Transverse colon (tissue), 4 donors: ENCODE measurements around the gene CELA2A. TPM values are rescaled to one million over a fixed set of nuclear protein-coding genes. Genes with fewer than 3 reads are reported as not detected.

ENCODE experiments used
- DNase-seq: peaks from one replicate; pipeline ENCODE4 v3.0.0-alpha.2; 2019
- H3K27ac ChIP-seq, 4 donors: fragments of 200-600 bp; sonication (generic); 2 replicates each; pipeline ENCODE4 v1.5.1; 2016 to 2018; ENCODE audit warnings: inconsistent platforms in 4 of 4
- H3K27me3 ChIP-seq: fragments of 200-600 bp; sonication (generic); 2 replicates; pipeline ENCODE4 v1.5.1; 2017; ENCODE audit warnings: inconsistent platforms
- H3K36me3 ChIP-seq, 4 donors: fragments of 200-600 bp; sonication (generic); 2 replicates each; pipeline ENCODE4 v1.5.1; 2017 to 2019; ENCODE audit warnings: inconsistent platforms in 4 of 4
- H3K4me1 ChIP-seq, 4 donors: fragments of 200-600 bp; sonication (generic); 2 replicates each; pipeline ENCODE4 v1.5.1; 2017 to 2020; ENCODE audit warnings: inconsistent platforms in 4 of 4
- H3K4me3 ChIP-seq, 4 donors: fragments of 200-600 bp; sonication (generic); 1 replicate in 1 of 4; 2 replicates in 3 of 4; pipeline versions ENCODE4 v1.5.1 to v1.6.1; 2017 to 2019; ENCODE audit warnings: inconsistent platforms in 4 of 4
- H3K9me3 ChIP-seq, 2 donors: fragments of 200-600 bp; sonication (generic); 2 replicates each; pipeline ENCODE4 v1.5.1; 2017 to 2019; ENCODE audit warnings: inconsistent platforms in 2 of 2
- CTCF ChIP-seq, 5 experiments: fragments of 200-600 bp in 3 of 5; fragments of 450-650 bp in 2 of 5; sonication (generic) in 3 of 5; IDR thresholded peaks; 1 replicate in 2 of 5; 2 replicates in 3 of 5; pipeline ENCODE4 v1.5.1; 2016 to 2017; ENCODE audit warnings: antibody characterized with exemption in 5 of 5, inconsistent platforms in 3 of 5, mild to moderate bottlenecking in 2 of 5, moderate library complexity in 1 of 5
- EP300 ChIP-seq: sonication (generic); formaldehyde crosslinking; IDR thresholded peaks from one replicate; pipeline ENCODE4 v1.6.1; 2017; ENCODE audit warnings: antibody characterized with exemption, low read depth
- POLR2A ChIP-seq: fragments of 450-650 bp; IDR thresholded peaks from one replicate; pipeline ENCODE4 v1.6.1; 2016; ENCODE audit warnings: antibody characterized with exemption, mild to moderate bottlenecking, moderate library complexity
- POLR2AphosphoS5 ChIP-seq, 3 donors: sonication (generic); formaldehyde crosslinking; IDR thresholded peaks; one replicate each; pipeline ENCODE4 v1.6.1; 2016; ENCODE audit warnings: antibody characterized with exemption in 3 of 3
- WGBS, 2 donors: methylation state at CpG; one replicate each; pipeline ENCODE4 v1.1.5; 2018; ENCODE audit warnings: low coverage in 1 of 2; 5-methylcytosine and 5-hydroxymethylcytosine counted together
- in situ Hi-C, 4 donors: fragments of 200-750 bp; cut with MboI; loops; one replicate each; pipeline versions ENCODE4 v1.15.0 to v1.15.1; 2017; ENCODE audit warnings: low sequenced_read_pairs in 3 of 4, low pct_ligation_motif_present in 1 of 4, low pct_unique_long_range_greater_than_20kb in 1 of 4
- intact Hi-C: fragments of 100-400 bp; cut with DNase I; formaldehyde crosslinking; loops from one replicate; pipeline ENCODE4 v1.15.1; 2023; ENCODE audit warnings: low total_unique reads
- total RNA-seq, 4 donors: library from RNA; depleted of rRNA; stranded (reverse); fragments of >200 nt; gene quantifications; one replicate each; pipeline ENCODE4 v1.1.0, GENCODE V29; 2016

Gene CELA2A
- total RNA-seq: not detected

- intact Hi-C loops (no loop called here), in situ Hi-C loops (no loop called here)
- Histone ChIP-seq H3K36me3 (no peaks in the 10 kb centered on the region), H3K27me3 (no peaks in the 10 kb centered on the region), H3K9me3 (no peaks in the 10 kb centered on the region), H3K27ac (no peak within 1 kb of the TSS), H3K4me3 (no peak within 1 kb of the TSS), H3K4me1 (no peaks in the 10 kb centered on the region)
- TF ChIP-seq POLR2A (no peak), CTCF (IDR thresholded peaks at IDR 0.05) (no peak), EP300 (no peak), POLR2AphosphoS5 (IDR thresholded peaks at IDR 0.05) (no peak)
- WGBS, 2 donors: 81 to 86% methylated on average over 6 to 8 of the region's 8 CpGs
- DNase-seq: no peak
Measured at GRCh38 chr1:15456313-15456954, at the start of gene CELA2A. TSS of gene CELA2A (plus strand) at chr1:15456732. CDS start at chr1:15456754, 22 bp downstream.

- Histone ChIP-seq H3K27me3 (no peaks in the 10 kb centered on the region), H3K36me3 (no peaks in the 10 kb centered on the region), H3K4me1 (peaks cover 7 to 27% (median 18%) of the 10 kb centered on the region in 4 donors), H3K4me3 (no peak overlapping the region), H3K27ac (peak overlapping the region; percentile 11 to 54 (median 41)), H3K9me3 (no peaks in the 10 kb centered on the region)
- intact Hi-C loops: no loop called here
- no peak for DNase-seq
- 71% methylated on average over 7 of the region's 7 CpGs; no CpG with 5 or more reads in 1 of the 2 donors for WGBS, 2 donors
- in situ Hi-C loops: no loop called here
- TF ChIP-seq EP300 (no peak), POLR2A (no peak), CTCF (IDR thresholded peaks at IDR 0.05) (no peak), POLR2AphosphoS5 (IDR thresholded peaks at IDR 0.05) (no peak)
Measured at GRCh38 chr1:15407580-15407979, 49.0 kb upstream of the CELA2A start.

GRCh38 chr1:15408890-15409387 lies 47.6 kb upstream of the CELA2A start:
- TF ChIP-seq CTCF (IDR thresholded peaks at IDR 0.05) (no peak), POLR2A (no peak), EP300 (no peak), POLR2AphosphoS5 (IDR thresholded peaks at IDR 0.05) (no peak)
- 37 to 80% methylated on average over 1 to 14 of the region's 14 CpGs for WGBS, 2 donors
- H3K27ac ChIP-seq: peak overlapping the region; percentile 84 to 93 (median 88)
- no peaks in the 10 kb centered on the region for H3K27me3 ChIP-seq
- DNase-seq: no peak
- in situ Hi-C loops: no loop called here
- H3K36me3 ChIP-seq: no peaks in the 10 kb centered on the region
- intact Hi-C loops: no loop called here
- no peaks in the 10 kb centered on the region for H3K9me3 ChIP-seq
- H3K4me1 ChIP-seq: peaks cover 11 to 40% (median 32%) of the 10 kb centered on the region in 4 donors
- peak overlapping the region; percentile 83 to 97 (median 92) for H3K4me3 ChIP-seq

- DNase-seq: peak; percentile 90
- Histone ChIP-seq H3K27me3 (no peaks in the 10 kb centered on the region), H3K9me3 (no peaks in the 10 kb centered on the region), H3K36me3 (no peaks in the 10 kb centered on the region), H3K27ac (peak within 1 kb of the TSS; percentile 84 to 93 (median 88)), H3K4me1 (peaks cover 11 to 46% (median 38%) of the 10 kb centered on the region in 4 donors), H3K4me3 (peak within 1 kb of the TSS; percentile 83 to 97 (median 92))
- TF ChIP-seq CTCF (IDR thresholded peaks at IDR 0.05): peak in 1 of 5 experiments; percentile 35
- no peak for TF ChIP-seq EP300
- peak; percentile 79 for TF ChIP-seq POLR2A
- TF ChIP-seq POLR2AphosphoS5 (IDR thresholded peaks at IDR 0.05): peak; percentile 93 to 96 (median 95)
- in situ Hi-C loops: no loop called here
- intact Hi-C loops: no loop called here
- 0% methylated on average over 33 of the region's 99 CpGs; no CpG with 5 or more reads in 1 of the 2 donors for WGBS, 2 donors
Measured at GRCh38 chr1:15409388-15410222, 46.9 kb upstream of the CELA2A start, which contains the start of gene EFHD2. TSS of gene EFHD2 (plus strand) at chr1:15409888. CDS start at chr1:15409972, 84 bp downstream.
